ENCODE results near the gene LGR4. TPM values are rescaled to one million over a fixed set of nuclear protein-coding genes. Genes with fewer than 3 reads are reported as not detected.

LGR4 gene
- total and polyA plus RNA-seq, 2 experiments from 2014 or later, result 22.6 to 99.6 TPM

DNA sequence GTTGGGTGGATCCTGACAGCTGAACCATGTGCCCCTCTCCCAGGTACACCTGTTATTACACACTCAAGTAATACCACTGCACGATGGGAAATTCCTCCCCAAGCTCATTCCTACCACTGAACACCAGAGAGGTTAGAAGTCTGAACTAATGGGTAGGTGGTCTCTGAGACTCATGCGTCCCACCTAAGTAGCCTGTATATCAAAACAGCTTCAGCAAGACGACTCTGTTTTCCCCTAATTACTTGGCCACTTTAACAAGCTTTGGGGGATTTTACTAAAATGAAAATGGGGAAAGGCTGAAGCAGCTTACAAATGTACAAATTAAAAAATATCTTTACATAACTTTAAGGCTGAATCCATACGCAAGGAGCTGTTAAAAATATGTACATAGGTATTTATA is 29.4 kb downstream of the LGR4 start:
- DNase-seq (ENCODE audit: low spot score) (no peak), ATAC-seq (no peak)
- no peaks in the 10 kb centered on the region; the same call in 1 of the 2 replicates for H3F3A ChIP-seq (replicated peaks; ENCODE audit: low read depth)
- peaks cover 65% of the 10 kb centered on the region for H3K4me1 ChIP-seq (ENCODE audit: insufficient read depth)
- Mint-ChIP-seq H3K4me1 (peaks cover 61% of the 10 kb centered on the region), H3K27me3 (ENCODE audit: insufficient read depth, low read depth, poor library complexity) (peaks cover 4% of the 10 kb centered on the region), H3K9me3 (no peaks in the 10 kb centered on the region), H3K27ac (no peak overlapping the region; the same call in 1 of the 2 replicates), H3K36me3 (ENCODE audit: low read depth) (no peaks in the 10 kb centered on the region; the same call in 2 of the 3 replicates), H3K4me3 (no peak overlapping the region; the same call in 2 of the 3 replicates)
- H4K20me1 ChIP-seq (replicated peaks; ENCODE audit: insufficient read depth), result 0 out of 2 replicates have a peak, but pooled peaks cover 2% of the 10 kb centered on the region
- TF ChIP-seq NANOG (IDR thresholded peaks at IDR 0.05; ENCODE audit: borderline replicate concordance) (no peak), CREB1 (CRISPR knock-in tag; IDR thresholded peaks at IDR 0.05; ENCODE audit: low read depth) (no peak), REST (IDR thresholded peaks at IDR 0.05; ENCODE audit: unreplicated experiment) (no peak), EZH2 (IDR thresholded peaks at IDR 0.05; ENCODE audit: low read depth, unreplicated experiment) (no peak), ZNF114 (CRISPR knock-in tag; IDR thresholded peaks at IDR 0.05) (no peak), STAT1 (IDR thresholded peaks at IDR 0.05; ENCODE audit: unreplicated experiment) (no peak), CTCF (conservative IDR thresholded peaks at IDR 0.05; ENCODE audit: low read depth in 2 of 2) (no peak), JUNB (IDR thresholded peaks at IDR 0.05; ENCODE audit: unreplicated experiment) (no peak), ZNF331 (CRISPR knock-in tag; IDR thresholded peaks at IDR 0.05; ENCODE audit: low read depth) (no peak), EZH2phosphoT487 (IDR thresholded peaks at IDR 0.05; ENCODE audit: unreplicated experiment) (no peak), POLR2AphosphoS5 (IDR thresholded peaks at IDR 0.05; ENCODE audit: low read depth) (no peak)
- TF ChIP-seq, protein P1, sequence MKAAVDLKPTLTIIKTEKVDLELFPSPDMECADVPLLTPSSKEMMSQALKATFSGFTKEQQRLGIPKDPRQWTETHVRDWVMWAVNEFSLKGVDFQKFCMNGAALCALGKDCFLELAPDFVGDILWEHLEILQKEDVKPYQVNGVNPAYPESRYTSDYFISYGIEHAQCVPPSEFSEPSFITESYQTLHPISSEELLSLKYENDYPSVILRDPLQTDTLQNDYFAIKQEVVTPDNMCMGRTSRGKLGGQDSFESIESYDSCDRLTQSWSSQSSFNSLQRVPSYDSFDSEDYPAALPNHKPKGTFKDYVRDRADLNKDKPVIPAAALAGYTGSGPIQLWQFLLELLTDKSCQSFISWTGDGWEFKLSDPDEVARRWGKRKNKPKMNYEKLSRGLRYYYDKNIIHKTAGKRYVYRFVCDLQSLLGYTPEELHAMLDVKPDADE (IDR thresholded peaks at IDR 0.05), result no peak
- TF ChIP-seq, protein P2, sequence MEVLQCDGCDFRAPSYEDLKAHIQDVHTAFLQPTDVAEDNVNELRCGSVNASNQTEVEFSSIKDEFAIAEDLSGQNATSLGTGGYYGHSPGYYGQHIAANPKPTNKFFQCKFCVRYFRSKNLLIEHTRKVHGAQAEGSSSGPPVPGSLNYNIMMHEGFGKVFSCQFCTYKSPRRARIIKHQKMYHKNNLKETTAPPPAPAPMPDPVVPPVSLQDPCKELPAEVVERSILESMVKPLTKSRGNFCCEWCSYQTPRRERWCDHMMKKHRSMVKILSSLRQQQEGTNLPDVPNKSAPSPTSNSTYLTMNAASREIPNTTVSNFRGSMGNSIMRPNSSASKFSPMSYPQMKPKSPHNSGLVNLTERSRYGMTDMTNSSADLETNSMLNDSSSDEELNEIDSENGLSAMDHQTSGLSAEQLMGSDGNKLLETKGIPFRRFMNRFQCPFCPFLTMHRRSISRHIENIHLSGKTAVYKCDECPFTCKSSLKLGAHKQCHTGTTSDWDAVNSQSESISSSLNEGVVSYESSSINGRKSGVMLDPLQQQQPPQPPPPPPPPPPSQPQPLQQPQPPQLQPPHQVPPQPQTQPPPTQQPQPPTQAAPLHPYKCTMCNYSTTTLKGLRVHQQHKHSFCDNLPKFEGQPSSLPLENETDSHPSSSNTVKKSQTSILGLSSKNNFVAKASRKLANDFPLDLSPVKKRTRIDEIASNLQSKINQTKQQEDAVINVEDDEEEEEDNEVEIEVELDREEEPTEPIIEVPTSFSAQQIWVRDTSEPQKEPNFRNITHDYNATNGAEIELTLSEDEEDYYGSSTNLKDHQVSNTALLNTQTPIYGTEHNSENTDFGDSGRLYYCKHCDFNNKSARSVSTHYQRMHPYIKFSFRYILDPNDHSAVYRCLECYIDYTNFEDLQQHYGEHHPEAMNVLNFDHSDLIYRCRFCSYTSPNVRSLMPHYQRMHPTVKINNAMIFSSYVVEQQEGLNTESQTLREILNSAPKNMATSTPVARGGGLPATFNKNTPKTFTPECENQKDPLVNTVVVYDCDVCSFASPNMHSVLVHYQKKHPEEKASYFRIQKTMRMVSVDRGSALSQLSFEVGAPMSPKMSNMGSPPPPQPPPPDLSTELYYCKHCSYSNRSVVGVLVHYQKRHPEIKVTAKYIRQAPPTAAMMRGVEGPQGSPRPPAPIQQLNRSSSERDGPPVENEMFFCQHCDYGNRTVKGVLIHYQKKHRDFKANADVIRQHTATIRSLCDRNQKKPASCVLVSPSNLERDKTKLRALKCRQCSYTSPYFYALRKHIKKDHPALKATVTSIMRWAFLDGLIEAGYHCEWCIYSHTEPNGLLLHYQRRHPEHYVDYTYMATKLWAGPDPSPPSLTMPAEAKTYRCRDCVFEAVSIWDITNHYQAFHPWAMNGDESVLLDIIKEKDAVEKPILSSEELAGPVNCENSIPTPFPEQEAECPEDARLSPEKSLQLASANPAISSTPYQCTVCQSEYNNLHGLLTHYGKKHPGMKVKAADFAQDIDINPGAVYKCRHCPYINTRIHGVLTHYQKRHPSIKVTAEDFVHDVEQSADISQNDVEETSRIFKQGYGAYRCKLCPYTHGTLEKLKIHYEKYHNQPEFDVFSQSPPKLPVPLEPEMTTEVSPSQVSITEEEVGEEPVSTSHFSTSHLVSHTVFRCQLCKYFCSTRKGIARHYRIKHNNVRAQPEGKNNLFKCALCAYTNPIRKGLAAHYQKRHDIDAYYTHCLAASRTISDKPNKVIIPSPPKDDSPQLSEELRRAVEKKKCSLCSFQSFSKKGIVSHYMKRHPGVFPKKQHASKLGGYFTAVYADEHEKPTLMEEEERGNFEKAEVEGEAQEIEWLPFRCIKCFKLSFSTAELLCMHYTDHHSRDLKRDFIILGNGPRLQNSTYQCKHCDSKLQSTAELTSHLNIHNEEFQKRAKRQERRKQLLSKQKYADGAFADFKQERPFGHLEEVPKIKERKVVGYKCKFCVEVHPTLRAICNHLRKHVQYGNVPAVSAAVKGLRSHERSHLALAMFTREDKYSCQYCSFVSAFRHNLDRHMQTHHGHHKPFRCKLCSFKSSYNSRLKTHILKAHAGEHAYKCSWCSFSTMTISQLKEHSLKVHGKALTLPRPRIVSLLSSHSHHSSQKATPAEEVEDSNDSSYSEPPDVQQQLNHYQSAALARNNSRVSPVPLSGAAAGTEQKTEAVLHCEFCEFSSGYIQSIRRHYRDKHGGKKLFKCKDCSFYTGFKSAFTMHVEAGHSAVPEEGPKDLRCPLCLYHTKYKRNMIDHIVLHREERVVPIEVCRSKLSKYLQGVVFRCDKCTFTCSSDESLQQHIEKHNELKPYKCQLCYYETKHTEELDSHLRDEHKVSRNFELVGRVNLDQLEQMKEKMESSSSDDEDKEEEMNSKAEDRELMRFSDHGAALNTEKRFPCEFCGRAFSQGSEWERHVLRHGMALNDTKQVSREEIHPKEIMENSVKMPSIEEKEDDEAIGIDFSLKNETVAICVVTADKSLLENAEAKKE (CRISPR knock-in tag; IDR thresholded peaks at IDR 0.05), result no peak
- peak overlapping the region; percentile 83 for H3K27ac ChIP-seq (ENCODE audit: low read depth)
- peaks cover 82% of the 10 kb centered on the region for H3K79me2 ChIP-seq (replicated peaks; ENCODE audit: insufficient read depth)
- H3K4me2 ChIP-seq, result peak overlapping the region; percentile 48
- H3K36me3 ChIP-seq (ENCODE audit: insufficient read depth), result no peaks in the 10 kb centered on the region
- no peak overlapping the region for H2AFZ ChIP-seq
- H3K9me2 ChIP-seq (ENCODE audit: insufficient read depth), result no peaks in the 10 kb centered on the region
- no peaks in the 10 kb centered on the region for H3K27me3 ChIP-seq (ENCODE audit: insufficient read depth)
- peak overlapping the region; percentile 21; the same call in 1 of the 2 replicates for H3K4me3 ChIP-seq

Data from GM23338 (cell line).